Prostate gland (tissue), 2 donors: ENCODE measurements around the gene VEPH1.

Experiments
- POLR2A ChIP-seq: fragments of 450-650 bp; IDR thresholded peaks from one replicate; pipeline ENCODE4 v1.6.1; 2016; ENCODE audit warnings: antibody characterized with exemption, mild to moderate bottlenecking
- POLR2AphosphoS5 ChIP-seq: sonication (generic); formaldehyde crosslinking; IDR thresholded peaks from one replicate; pipeline ENCODE4 v1.6.1; 2017; ENCODE audit warnings: antibody characterized with exemption
- TF ChIP-seq, protein P1 (sequence below), 4 experiments: fragments of 200-600 bp in 2 of 4; fragments of 450-650 bp in 2 of 4; sonication (generic) in 2 of 4; IDR thresholded peaks; 1 replicate in 3 of 4; 2 replicates in 1 of 4; pipeline ENCODE4 v1.5.1; 2016 to 2019; ENCODE audit warnings: antibody characterized with exemption in 4 of 4, mild to moderate bottlenecking in 2 of 4, moderate library complexity in 2 of 4

DNA sequence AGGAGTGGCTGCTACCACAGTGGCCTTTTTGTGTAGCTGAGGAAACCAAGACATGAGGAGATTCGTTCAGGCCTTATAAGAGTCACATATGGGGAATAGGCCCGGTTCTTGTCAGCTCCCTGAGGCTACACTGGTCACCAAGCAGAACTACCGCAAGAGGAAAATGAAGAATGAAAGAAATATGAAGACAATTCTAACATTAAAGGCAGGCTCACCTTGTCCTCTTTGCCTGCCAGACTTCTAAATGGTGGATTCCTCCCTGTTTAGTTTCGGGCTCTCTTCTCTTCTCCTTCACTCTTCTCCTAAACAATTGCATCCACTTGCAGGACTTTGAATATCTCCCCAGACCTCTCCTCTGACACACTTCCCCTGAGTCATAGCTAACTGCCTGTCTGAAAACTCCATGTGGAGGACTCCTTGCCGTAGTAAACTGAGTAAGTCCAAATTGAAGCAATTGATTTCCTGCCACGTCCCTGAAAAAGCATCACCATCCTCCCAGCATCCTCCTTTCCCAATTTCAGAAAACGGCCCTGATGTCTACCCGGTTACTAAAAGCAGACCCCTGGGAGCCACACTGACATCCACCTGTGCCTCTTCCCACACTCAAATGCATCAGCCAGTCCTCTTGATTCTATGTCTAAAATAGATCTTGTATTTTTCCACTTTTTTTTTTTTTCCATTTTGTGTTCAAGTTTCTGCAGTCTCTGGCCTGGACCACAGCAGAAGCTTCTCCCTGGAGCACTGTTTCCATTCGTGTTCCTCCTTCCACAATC is 30.3 kb upstream of the VEPH1 start:
- no peak for TF ChIP-seq POLR2A
- TF ChIP-seq, protein P1, sequence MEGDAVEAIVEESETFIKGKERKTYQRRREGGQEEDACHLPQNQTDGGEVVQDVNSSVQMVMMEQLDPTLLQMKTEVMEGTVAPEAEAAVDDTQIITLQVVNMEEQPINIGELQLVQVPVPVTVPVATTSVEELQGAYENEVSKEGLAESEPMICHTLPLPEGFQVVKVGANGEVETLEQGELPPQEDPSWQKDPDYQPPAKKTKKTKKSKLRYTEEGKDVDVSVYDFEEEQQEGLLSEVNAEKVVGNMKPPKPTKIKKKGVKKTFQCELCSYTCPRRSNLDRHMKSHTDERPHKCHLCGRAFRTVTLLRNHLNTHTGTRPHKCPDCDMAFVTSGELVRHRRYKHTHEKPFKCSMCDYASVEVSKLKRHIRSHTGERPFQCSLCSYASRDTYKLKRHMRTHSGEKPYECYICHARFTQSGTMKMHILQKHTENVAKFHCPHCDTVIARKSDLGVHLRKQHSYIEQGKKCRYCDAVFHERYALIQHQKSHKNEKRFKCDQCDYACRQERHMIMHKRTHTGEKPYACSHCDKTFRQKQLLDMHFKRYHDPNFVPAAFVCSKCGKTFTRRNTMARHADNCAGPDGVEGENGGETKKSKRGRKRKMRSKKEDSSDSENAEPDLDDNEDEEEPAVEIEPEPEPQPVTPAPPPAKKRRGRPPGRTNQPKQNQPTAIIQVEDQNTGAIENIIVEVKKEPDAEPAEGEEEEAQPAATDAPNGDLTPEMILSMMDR (IDR thresholded peaks at IDR 0.05) = no peak
- no peak for TF ChIP-seq POLR2AphosphoS5
